C4-2B (cell line): ENCODE measurements around the gene ASAP2.

Experiments
- H3K27ac ChIP-seq: fragments of 450-650 bp; 2 replicates; pipeline ENCODE4 v1.5.1; 2017
- ZFX ChIP-seq: fragments of 450-650 bp; IDR thresholded peaks from 2 replicates; pipeline ENCODE4 v1.6.1; 2017
- TF ChIP-seq, protein P1 (sequence below): fragments of 450-650 bp; conservative IDR thresholded peaks from 2 replicates; pipeline ENCODE4 v1.5.1; 2017; ENCODE audit warnings: mild to moderate bottlenecking

Gene ASAP2

DNA sequence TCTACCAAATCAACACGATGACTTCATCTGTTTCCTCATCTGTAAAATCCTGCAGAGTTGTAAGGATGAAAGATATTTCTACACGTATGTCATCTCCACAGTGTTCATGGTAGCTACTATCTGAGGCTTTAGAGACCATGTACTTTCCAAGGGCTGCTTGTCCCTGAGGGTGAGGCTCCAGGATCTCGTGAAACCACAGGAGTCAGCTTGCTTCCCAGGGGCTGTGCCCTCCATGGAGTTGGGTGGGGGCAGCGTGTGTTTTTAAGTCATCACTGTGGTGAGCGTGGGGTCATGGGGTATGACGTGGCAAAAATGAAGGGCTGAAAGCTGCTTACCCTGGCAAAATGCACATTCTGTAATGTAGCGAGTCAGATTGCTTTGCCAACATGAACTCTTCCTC, 81.6 kb downstream of the ASAP2 start:
- peak overlapping the region; percentile 83 for H3K27ac ChIP-seq
- TF ChIP-seq, protein P1, sequence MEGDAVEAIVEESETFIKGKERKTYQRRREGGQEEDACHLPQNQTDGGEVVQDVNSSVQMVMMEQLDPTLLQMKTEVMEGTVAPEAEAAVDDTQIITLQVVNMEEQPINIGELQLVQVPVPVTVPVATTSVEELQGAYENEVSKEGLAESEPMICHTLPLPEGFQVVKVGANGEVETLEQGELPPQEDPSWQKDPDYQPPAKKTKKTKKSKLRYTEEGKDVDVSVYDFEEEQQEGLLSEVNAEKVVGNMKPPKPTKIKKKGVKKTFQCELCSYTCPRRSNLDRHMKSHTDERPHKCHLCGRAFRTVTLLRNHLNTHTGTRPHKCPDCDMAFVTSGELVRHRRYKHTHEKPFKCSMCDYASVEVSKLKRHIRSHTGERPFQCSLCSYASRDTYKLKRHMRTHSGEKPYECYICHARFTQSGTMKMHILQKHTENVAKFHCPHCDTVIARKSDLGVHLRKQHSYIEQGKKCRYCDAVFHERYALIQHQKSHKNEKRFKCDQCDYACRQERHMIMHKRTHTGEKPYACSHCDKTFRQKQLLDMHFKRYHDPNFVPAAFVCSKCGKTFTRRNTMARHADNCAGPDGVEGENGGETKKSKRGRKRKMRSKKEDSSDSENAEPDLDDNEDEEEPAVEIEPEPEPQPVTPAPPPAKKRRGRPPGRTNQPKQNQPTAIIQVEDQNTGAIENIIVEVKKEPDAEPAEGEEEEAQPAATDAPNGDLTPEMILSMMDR: no peak
- TF ChIP-seq ZFX: no peak

DNA sequence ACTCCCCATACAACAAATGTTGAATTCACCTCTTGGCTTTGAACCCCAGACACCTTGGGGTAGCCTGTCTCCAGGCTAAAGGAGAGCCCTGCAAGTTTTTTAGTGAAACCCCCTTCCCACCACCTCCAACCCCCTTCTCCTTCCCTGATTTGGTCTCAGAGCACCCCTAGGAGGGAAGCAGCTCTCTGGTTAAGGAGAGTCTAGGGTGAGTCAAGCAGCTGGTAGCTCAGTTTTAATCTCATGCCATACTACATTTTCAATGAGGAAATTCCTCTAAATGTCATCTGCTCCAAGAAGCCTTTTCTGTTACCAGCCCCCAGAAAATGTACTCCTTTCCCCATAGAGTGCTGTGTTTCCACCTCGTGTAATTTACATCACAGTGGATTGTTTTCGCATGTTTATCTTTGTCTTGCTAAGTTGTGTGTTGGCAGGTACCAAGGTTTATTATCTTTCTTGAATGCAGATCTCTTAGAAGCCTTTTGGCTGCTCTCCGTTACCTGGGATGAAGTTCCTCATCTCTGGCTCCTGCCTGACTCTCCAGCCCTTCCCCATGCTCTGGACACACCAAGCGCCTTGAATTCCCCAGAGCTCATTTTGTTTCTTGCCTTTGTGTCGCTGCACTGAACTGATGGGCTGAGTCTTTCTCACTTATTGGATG, 82.2 kb downstream of the ASAP2 start:
- TF ChIP-seq, protein P1: no peak
- TF ChIP-seq ZFX: no peak
- H3K27ac ChIP-seq: peak overlapping the region; percentile 83

DNA sequence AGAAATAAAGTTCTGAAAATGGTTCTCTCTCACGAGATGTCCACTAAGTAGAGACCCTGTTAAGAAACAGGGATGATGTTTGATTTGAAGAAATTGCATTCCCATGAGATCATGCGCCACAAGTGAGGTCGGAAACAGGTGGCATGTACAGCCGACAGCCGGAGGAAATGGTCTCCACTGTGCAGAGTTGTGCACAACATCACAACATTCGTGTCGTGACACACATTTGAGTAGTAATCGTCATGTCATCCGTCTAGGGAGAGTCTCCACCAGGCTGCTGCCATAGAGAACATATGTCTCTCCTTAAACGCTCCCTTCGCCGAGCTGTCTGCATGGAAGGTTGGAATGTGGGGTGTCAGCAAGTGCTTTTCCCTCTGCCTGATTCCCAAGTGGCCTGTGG, 84.7 kb downstream of the ASAP2 start:
- no peak overlapping the region for H3K27ac ChIP-seq
- TF ChIP-seq ZFX: no peak
- TF ChIP-seq, protein P1: no peak

DNA sequence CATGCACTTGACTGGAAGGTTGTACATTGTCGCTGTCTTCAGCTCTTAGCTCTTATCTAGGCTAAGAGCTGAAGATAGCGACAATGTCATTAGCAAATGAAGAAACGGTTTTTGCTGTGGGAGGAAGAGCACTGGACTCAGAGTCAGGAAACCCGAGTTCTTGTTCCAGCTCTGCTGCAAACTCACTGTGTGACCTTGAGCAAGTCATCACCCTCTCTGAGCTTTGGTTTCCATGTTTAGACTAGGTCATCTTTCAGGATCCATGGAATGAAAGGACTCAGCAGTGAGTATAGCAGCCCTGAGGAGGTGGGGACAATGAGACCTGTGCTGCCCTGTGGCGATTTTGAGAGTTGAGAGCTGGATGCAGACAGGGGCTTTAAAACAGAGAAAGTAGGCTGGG, 85.3 kb downstream of the ASAP2 start:
- no peak for TF ChIP-seq ZFX
- TF ChIP-seq, protein P1: no peak
- no peak overlapping the region for H3K27ac ChIP-seq

DNA sequence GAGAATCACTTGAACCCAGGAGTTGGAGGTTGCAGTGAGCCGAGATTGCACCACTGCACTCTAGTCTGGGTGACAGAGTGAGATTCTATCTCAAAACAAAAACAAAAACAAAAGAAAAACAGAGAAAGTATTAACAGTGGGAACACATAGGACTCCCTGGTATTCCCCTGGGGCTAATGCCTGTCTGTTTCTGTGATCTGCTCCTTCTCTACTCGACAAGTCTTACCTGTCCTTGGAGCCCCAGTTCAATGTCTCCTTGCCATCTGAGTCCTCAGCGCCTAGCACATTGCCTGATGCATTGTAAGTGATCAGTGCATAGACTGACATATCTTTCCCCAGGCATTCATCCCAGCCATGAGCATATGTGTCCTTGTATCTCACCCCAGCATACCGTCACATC, 85.8 kb downstream of the ASAP2 start:
- no peak overlapping the region for H3K27ac ChIP-seq

DNA sequence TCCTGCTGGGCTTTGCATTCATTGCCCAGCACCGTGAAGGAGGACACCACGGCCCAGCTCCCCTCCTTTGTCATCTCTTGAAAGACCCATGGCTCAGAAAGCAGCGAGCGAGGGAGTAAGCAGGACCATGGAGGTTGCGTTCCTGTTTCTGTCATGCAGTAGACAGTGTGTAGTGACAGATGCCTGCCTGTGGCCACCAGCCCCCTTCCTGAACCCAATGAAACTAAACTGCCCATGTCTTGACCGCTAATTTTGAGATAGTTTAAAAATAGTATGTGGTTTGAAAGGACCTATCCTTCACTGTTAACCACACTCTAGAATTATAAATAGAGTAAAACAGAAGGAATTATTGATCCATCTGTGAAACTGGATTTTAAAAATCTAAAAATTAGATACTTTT, 88.2 kb downstream of the ASAP2 start:
- TF ChIP-seq, protein P1: no peak
- no peak overlapping the region for H3K27ac ChIP-seq

More for the DNA sequence above, 85.8 kb downstream of the ASAP2 start:
- no peak for TF ChIP-seq ZFX
- TF ChIP-seq, protein P1: no peak

DNA sequence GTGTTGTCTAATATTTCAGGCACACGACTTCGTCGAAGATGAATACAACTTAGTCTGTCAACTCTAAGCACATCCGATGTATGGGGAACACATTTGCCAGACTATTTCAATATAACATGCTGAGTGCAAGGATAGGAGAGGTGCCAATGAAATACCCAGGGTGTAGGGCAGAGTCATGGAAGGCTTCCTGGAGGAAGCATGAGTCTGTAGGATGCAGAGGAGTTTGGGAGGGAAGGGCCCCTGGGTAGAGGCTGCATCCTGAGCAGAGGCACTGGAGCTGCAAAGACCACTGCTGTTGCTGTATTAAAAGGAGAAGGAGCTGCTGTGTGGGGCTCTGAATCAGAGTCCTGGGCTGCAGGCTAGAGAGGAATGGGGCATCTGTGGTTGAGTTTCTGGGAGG, 89.9 kb downstream of the ASAP2 start:
- TF ChIP-seq, protein P1: no peak
- TF ChIP-seq ZFX: no peak
- H3K27ac ChIP-seq: no peak overlapping the region
